DLD1 (cell line): ENCODE measurements around the gene LMBR1.

ENCODE experiments used
- in situ Hi-C: cut with HindIII; loops from 2 replicates; pipeline ENCODE4 v1.10.0; 2017; ENCODE audit warnings: low sequenced_read_pairs

LMBR1 gene

DNA sequence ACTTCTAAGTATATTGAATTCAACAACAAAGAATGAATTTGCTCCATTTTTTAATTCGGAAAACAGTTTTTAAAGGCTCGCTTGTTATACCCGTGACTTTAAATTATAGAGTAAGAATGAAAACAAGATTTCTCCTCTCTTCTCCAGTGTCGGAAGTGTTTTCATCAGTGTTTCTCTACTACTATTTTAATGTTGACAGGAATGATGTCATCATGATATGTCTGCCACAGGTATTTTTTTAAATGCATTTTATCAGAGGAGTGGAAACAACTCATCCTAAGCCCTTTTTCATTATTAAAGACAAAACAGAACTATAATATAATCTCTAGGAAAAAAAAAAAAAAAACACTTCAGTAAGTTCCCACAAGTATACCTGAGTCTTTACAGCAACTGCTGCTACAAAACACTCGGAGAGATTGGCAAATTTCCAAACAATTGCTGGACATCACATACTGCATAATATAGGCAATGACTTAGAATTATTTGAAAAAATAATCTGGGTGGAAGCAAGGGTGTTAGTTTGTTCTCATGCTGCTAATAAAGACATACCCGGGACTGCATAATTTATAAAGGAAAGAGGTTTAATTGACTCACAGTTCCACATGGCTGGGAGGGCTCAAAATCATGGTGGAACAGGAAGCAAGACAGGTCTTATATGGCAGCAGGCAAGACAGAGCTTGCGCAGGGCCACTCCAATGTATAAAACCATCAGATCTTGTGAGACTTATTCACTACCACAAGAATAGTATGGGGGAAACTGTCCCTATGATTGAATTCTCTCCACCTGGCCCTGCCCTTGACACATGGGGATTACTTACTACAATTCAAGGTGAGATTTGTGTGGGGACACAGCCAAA lies 257.2 kb downstream of the LMBR1 start:
- in situ Hi-C loops: no loop called here

DNA sequence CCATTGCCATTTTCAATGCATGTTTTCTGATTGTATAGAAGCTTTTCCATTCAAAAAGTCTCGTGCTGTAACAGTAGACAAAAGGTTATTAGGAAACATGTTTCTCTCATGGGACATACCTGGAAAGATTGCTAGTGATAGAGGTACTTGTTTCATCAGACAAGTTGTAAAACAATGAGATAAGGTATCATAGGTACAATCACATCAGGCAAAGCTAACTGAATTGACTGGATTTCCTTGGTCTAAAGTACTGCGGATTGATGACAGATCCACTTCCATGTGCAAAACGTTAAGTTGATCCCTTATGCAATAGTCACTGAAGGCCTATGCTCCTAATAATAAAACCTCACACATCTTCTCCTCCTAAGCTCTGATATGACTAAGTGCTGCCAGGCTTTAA lies 258.9 kb downstream of the LMBR1 start:
- in situ Hi-C loops: no loop called here

DNA sequence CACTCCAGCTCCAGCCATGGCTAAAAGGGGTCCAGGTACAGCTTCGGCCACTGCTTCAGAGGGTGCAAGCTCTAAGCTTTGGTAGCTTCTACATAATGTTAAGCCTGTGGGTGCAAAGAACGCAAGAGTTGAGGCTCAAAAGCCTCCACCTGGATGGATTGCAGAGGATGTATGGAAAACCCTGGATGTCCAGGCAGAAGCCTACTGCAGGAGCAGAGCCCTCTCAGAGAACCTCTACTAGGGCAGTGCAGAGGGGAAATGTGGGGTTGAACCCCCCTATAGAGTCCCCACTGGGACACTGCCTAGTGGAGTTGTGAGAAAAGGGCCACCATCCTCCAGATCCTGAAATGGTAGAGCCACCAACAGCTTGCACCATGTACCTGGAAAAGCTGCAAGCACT lies 263.1 kb downstream of the LMBR1 start:
- in situ Hi-C loops: no loop called here

DNA sequence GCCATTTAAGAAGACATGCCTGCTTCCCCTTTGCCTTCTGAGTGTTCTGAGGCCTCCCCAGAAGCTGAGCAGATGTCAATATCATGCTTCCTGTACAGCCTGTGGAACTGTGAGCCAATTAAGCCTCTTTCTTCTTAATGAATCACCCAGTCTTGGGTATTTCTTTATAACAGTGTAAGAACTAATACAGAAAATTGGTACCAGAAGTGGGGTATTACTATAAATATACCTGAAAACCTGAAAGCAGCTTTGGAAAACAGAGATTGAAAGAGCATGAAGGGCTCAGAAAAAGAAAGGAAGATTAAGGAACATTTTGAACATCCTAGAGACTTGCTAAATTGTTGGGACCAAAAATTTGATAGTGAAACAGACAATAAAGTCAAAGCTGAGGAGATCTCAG lies 264.4 kb downstream of the LMBR1 start:
- in situ Hi-C loops: no loop called here
